Measurements from ENCODE around the gene FKBP15.

The FKBP15 gene

DNA sequence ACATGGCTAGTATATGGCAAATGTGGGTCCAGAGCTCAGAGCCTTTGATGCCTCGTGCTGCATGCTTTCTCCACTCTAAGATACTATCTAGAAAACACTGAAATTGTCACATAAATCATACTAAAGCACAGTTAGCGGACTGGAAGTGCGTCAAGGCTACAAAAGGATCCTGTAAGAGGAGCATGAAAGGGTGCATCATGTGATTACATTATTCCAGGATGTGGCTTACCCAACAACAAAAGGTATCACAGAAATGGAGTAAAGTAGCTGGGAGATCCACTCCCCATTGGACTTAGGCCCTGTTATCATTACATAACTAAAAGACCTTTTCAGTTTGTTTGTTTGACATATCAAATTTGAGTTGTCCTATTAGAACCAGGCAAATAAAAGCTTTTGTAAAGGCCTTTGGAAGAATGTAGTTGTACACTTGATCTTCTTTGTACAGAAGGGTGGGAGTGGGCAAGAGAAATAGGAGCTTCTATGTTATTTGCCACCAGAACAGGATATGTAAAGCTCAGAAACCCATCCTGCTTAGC is 7.1 kb upstream of the FKBP15 start:
- FAIRE-seq = no peak

DNA sequence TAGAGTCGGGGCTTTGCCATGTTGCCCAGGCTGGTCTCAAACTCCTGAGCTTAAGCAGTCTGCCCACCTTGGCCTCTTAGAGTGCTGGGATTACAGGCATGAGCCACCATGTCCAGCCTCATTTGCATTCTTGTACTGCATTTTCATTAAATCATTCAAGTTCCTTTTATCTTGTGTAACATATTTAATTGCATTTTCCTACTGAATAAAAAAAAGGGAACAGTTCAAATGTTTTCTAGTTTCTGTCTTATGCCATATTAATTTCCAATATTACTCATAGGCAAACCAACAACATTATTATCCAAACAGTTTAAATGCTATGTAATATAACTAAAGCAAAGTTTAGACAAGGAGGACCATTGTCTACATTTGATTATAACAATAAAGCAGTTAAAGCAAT is 6.4 kb upstream of the FKBP15 start:
- no peak for FAIRE-seq

DNA sequence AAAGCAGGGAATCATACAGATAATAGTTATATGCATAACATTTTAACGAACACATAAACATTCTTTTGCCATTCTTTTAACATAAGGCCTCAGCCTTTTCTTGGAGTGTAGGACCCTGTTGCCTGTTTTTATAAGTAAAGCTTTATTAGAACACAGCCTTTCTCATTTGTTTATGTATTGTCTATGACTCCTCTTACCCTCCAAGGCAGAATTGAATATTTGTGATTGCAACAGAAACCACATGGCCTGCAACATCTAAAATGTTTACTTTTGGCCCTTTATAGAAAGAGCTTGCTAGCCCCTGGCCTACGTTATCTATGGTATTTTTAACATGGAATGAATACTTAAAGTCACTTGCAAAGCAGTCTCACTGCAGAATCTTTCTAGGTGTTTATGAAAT is 2.9 kb upstream of the FKBP15 start:
- no peak for FAIRE-seq

DNA sequence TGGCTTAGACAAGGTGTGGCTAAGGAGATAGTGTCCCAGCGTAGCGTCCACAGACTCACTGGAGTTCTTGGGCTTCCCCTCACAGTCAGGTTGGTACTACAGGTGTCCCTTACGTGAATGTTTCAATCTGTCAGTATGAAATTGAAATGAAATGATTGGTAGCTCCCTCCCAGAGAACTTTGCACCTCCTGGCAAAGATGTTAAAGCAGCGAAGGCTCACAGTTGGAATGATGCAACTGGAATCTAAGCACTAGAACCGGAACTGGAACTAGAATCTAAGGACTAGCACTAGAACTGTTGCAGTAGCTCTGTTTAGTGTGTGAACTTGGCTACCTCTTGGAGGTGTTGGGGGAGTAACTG is 1.4 kb upstream of the FKBP15 start:
- FAIRE-seq = no peak

DNA sequence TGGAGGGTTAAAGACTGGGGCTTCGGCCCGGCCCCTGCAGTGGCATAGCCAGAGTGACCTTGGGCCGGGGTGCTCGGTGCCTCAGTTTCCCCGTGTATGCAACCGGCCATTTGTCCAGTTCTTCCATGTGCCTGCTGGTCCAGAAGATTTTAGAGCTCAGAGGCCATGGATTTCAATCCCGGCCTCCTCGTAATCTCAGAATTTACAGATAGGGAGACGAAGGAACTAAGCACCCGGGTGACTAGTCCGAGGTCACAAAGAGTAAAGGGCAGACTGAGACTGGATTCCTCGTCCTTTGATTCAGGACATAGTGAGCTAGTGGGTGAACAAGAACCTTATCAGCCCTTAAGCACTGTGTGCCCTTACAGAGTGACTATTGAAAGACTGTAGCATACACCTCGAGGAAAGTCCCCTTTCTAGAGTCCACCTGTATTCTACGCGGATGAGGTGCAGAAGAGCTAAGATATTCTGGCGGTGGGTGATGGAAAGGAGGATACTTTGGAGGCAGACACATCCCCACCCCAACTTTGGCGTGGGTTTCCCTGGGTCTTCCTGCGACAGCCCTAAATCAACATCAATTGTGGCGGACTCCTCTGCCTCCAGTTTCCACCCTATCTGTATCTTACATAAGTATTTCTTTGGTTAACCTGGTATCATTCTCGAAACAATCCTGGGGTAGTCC is 864 bp upstream of the FKBP15 start:
- no peak for FAIRE-seq

DNA sequence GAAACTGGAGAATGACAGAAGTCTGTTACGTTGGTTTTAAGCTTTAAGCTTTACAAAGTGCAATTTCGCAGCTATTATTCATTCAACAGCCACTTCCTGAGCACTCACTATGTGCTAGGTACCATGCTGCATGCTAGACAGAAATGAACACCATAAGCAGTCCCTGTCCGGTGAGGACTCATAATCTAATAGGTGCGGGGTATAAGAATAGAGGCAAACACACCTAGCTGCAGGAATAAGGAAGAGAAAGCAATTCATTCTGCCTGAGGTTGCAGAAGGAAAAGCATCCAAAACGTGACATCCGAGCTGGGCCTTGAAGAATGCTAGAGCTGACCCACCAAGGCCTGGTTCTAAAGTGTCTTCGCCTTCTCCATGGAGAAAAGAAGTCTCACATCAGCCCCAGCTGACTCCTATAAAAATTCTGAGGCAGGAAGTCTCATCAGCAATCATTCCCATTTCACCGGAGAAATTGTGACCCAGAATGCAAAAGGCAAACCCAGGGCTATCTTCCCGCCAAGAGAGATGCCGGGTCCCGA is 542 bp downstream of the FKBP15 start:
- no peak for FAIRE-seq

DNA sequence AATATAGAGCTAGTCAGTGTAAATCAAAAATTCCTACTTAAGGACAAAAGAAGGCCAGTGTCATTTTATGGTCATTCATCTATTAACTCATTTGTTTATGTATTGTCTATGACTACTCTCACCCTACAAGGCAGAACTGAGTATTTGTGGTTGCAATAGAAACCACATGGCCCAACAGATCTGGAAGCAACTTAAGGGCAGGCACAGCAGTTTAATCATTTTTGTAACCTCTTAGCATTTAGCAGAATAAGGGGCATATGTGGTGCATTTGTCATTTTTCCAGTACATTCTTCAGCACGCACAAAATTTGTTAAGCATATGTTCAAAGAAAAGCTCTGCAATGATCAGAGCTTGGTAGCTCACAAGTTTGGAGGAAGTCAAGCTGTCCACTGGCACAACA is 1.1 kb downstream of the FKBP15 start:
- FAIRE-seq = no peak

DNA sequence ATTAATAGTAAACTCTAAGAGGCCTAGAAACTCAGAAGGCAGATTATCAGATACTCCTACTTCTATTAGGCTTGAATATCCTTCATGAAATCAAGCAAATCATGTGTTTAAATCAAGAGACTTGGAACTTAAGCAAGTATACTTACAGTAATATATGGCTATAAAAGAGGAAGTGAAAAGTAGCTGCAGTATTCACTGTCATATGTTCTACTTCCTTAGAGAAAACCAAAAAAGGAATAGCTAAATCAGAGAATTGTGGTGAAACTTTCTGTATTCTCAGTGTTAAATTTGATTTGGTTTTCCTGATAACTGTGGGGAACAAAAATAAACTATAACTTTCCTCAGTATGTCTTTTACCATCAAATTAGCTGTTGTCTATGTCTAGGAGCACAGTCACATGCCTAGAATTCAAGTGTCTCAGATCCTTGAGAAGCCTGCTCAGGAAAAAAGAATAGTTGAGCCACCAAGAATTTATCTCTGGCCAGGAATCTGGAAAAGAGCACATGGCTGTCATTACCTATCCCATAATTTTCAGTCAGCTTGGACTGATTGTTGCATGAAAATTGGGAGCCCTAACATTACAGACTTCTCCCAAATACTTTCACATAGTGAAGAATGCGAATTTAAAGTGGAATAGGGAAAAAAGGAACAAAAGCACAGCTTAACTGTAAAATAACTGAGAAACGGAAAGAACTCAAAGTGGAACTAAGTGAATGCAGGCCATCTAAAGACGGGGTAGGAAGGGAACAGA is 1.7 kb downstream of the FKBP15 start:
- FAIRE-seq = no peak

DNA sequence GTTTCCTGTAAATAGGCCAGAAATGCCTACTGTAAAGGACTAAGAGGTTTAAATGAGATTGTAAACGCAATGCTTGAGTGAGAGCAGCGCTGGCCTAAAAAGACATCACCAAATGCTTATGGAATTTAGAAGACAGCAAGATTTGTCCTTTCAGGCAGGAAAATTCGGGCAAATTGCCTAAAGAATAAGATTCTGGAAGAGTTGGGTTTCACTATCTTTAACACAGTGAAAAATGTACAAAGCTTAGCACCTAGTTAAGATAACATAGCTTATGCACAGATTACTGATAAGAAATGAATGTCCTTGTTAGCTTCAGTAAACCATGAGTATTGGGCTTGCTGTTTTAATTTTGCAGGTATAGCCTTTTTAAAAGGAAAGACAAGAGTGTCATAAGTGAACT is 4.7 kb downstream of the FKBP15 start:
- no peak for FAIRE-seq

DNA sequence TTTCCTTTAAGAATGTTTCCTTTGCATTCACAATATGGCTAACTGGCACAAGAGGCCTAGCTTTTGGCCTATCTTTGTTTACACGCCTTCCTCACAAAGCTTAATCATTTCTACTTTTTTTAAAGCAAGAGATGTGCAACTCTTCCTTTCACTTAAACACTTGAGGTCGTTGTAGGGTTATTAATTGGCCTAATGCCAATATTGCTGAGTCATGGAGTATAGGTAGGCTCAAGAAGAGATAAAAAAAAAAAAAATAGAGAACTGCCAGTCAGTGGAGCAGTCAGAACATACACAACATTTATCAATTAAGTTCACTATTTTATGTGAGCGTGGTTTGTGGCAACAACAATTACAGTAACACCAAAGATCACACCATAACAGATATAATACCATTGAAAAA is 5.9 kb downstream of the FKBP15 start:
- no peak for FAIRE-seq

DNA sequence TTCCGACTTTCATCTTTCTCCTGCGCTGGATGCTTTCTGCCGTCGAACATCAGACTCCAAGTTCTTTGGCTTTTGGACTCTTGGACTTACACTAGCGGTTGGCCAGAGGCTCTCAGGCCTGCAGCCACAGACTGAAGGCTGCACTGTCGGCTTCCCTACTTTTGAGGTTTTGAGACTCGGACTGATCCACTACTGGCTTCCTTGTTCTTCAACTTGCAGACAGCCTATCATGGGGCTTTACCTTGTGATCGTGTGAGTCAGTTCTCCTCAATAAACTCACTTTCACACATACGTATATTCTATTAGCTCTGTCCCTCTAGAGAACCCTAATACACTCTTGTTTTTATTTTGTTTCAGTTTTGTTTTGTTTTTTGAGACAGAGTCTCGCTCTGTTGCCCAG is 10.3 kb downstream of the FKBP15 start:
- no peak for FAIRE-seq

DNA sequence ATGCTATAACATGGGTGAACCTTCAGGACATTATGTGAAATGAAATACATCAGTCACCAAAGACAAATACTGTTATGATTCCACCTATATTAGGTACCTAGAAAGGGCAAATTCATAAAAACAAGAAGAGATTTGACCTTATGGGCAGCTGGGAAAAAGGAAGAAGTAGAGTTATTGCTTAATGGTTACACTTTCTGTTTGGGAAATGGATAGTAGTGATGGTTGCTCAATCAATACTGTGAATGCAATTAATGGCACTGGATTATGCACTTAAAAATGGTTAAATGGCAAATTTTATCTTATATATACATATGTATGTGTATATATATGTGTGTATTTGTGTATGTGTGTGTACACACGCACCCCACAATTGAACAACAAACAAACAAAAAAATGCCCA is 15.2 kb downstream of the FKBP15 start:
- FAIRE-seq = no peak

DNA sequence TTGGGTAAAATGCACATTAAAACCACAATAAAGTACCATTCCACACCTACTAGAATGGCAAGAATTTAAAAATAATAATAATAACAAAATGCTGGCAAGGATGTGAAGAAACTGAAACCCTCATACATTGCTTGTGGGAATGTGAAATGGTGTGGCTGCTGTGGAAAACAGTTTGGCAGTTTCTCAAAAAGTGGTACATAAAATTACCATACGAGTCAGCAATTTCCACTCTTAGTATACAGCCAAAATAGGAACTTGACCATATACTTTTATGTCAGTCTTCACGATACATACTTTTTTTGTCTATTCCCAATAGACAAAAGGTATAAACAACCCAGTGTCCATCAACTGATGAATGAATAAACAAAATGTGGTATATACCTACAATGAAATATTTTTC is 15.6 kb downstream of the FKBP15 start:
- FAIRE-seq = no peak

DNA sequence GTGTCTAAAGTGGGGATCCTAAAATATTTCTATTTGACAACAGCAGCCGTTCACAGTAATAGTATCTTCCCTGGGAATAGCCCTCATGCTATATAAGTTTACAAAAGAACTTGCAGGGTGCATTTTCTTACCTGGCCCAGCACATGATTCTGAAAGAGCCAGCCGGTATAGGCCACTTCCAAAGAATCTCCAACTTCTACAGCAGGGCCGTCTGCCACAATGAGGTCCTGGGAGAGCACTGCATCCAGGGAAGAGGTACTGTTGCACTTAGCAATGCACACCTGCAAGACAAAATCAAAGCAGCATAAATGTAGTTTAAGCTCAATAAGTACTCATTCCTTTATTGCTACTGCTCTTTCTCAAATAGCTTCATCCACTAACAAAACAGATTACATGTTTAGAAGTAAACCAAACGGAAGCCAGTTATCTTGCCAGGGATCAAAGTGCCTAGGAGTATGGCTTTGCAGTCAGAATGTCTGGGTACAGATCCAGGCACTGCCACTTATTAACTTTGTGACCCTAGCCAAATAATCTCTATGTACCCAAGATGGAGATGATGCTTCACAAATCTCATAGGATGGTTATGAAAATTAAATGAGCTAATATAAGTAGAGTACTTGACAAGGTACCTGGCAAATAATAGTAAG is 21.3 kb downstream of the FKBP15 start:
- FAIRE-seq = no peak

DNA sequence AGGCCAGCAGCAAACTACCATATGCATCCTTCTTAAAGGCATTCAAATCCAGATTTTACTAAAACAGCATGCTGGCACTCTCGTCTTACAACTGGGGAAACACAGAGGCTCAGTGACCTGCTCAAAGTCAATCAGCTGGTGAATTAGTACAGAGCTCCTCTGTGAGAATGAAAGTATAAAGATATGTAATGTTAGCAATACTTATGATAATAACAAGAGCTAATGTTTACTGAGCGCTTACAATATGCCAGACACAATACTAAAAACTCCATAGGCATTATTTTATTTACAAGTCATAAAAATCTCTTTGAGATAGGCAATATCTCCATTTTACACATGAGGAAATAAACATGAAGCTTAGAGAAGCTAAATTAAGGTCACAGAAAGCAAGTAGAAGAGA is 28.6 kb downstream of the FKBP15 start:
- FAIRE-seq = no peak

DNA sequence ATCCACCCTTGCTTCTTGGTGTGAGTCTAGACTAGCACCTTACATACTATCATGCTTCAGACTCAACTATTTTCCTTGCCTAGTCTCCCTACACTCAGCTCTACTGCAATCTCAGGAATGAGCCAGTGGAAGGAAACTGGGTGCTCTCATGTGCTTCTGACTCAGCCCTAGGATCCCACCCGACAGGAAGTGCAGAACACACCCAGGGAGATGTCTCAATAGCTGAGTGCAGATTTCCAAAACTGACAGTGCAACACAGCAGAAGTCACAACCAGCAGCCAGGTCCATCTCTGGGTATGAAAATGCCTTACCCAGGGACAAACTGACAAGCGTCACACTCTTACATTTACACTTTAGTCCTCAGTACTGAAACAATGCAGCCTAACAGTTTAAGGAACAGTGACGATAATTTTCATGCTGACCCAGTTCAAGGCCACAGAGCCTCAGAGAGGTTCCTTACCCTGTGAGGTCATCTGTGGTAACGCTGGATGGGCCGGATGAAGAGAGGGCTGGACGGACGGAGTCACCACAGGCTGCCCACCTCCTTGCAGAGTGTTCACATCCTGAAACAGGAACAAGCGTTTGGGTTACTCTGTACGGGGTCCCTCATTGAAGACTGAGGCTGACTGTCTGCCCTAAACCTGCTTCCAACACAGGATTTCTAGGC is 33.0 kb downstream of the FKBP15 start:
- FAIRE-seq = no peak

DNA sequence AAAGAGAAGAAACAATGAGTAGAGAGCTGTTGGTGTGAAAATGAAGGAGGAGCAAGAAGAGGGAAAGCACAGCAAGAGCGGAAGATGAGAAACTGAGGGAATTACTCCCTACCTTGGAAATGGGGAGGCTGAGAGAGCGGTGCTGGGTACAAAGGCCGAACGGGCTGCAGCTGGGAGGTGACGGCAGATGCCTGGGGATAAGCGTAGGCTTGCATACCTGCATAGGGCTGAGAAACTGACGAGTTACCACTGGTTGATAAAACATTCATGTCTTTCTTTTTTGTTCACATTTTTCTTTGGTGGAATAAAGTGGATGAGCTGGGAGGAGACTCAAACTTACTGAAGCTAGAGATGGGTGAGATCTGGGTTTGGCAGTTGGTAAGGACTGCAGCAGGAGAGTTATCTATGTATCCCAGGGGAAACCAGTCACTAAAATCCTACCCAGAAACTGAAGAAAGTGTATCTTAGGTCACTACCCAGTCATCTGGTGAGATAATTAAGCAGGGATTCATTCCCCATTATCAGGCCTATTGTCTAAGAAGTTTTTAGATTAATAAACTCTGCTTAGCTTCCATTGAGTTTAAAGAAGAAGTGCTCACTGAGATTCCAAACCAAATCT is 34.8 kb downstream of the FKBP15 start:
- FAIRE-seq = no peak

DNA sequence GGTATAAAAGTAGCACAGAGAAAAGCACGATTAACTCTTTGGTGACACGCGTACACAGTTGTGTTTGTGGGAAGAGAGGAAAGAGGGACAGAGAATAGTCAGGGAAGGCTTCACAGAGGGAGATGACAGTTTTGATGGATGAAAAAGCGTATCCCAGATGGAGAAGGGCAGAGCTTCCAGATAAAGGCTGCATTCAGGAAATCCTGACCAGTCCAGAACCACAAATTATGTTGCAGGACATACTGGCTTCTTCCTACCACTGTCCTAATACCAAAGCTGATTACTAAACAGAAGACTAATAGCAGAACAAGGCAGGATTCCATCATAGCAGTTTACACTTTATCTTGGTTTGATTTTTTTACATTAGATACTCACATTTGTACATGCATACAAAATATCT is 35.8 kb downstream of the FKBP15 start:
- no peak for FAIRE-seq

DNA sequence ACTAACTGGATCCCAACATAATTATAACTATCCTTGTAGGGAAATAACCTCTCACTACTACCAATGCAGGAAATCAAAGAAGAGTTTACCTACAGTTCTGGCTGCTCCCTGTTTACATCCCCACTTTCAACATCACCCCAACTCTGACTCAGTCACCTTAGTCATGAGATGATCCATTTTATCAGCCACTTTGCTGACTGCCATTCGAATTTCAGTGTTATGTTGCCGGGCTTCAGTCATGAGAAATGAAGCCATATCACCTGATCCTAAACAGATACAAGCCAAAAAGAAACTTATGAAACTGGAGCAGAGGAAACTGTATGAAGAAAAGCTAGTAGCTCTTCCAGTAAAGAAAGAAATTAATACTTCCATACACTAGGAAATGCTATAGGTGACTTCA is 36.5 kb downstream of the FKBP15 start:
- FAIRE-seq = no peak

DNA sequence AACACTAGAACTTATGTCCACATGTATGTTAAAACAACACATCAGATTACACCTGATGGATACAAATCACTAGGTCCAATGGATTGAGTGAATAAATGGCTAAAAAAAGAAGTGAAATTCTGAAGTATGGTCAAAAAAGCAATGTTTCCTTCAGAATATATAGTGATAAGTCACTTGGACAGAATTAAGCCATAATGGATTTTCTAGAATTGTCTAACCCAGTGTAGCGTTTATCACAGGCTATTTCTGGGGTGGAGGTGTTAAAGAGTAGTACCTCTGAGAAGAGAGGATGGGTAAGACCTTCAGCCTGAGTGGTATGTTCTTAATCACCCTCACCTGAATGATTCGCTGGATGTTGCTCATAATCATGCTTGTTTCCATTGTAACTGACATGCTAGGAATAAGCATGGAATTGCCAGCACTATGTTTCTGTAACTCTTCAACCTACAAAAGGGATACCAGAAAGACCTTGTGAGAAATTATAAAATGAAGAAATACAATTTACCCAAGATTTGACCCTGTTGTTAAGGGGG is 37.1 kb downstream of the FKBP15 start:
- FAIRE-seq = no peak

DNA sequence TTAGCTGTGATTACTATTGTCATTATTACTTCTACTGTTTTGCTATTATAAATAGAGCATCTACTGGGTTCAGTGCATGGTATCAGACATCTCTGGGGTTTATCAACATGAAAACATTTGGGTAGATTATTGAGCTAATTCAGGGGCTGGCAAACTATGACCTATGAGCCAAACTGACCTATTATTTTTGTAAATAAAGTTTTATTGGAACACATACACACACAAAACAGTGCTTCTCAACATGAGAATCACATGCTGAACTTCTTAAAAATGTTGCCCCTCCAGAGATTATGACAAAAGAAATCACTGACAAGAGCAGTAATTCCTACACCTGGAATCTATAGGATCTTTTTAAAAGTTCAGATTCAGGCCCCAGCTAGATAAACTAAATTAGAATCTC is 39.9 kb downstream of the FKBP15 start:
- no peak for FAIRE-seq

DNA sequence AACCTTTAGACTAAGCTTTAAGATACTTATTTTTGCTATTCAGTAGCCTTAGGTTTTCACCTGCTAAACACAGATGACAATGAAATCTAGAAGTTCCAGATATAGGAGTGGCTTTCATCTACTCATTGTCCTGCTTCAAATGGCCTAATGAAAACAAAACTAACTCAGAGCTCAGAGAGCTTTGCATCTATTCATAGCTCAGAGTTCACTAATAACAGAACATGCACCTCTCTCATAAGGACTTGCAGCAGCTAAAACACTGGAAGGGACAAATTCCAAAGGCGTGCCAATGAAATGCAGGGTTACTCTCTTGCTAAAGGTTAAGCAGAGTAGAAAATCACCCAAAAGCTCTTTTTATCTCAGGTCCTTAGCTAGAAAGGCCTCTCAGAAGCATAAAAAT is 41.2 kb downstream of the FKBP15 start:
- FAIRE-seq = no peak

DNA sequence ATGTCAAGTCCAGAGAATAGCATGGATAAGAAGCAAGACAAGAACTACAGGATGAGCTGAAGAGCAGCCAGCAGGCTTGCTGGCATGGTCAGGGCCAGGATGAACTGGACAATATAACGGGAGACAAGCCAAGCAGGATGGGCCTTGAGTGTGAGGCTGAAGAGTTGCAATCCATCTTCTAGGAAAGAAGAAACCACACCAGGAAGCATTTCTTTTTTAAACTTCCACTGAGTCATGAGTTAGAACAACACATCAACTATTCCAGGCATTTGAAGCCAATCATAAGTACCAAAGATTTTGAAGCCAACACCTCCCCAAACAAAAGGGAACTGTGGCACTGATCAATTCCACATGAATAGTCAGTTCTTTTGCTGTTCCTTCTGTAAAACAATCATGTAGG is 43.0 kb downstream of the FKBP15 start:
- no peak for FAIRE-seq
